ENCODE measurements around the gene RUVBL1. TPM values are rescaled to one million over a fixed set of nuclear protein-coding genes. Genes with fewer than 3 reads are reported as not detected.

RUVBL1 gene
- total and polyA plus RNA-seq, 10 of the 15 experiments (the other 5 are each of a cell fraction or from before 2014, with no cell fraction given) = 15.2 to 142 (median 84.2) TPM

- ATAC-seq (no peak), DNase-seq (ENCODE audit: low read depth, low spot score) (no peak), FAIRE-seq (no peak)
- SMC1A ChIA-PET (ENCODE audit: uncharacterized antibody, unreplicated experiment) = no interaction called here
- Histone ChIP-seq H3K4me1 (ENCODE audit: control insufficient read depth, insufficient read depth, low read length) (peaks cover 4% of the 10 kb centered on the region), H4K20me1 (ENCODE audit: control insufficient read depth, insufficient read depth) (no peaks in the 10 kb centered on the region), H3K79me2 (ENCODE audit: control insufficient read depth, insufficient read depth, low read length) (no peaks in the 10 kb centered on the region), H3K4me3 (no peak overlapping the region), H3K27ac (ENCODE audit: control insufficient read depth, insufficient read depth) (no peak overlapping the region), H3K36me3 (ENCODE audit: control insufficient read depth in 2 of 2, insufficient read depth in 2 of 2, low read length in 1 of 2) (peaks cover 3 to 11% of the 10 kb centered on the region in 2 experiments; a peak in 3 of 4 replicates), H2AFZ (ENCODE audit: control insufficient read depth, low read depth, low read length) (no peak overlapping the region), H3K9me3 (replicated peaks; ENCODE audit: control insufficient read depth, insufficient read depth, low read length) (no peaks in the 10 kb centered on the region), H3K4me2 (ENCODE audit: control insufficient read depth, insufficient read depth) (no peak overlapping the region), H3K27me3 (replicated peaks in 1 of 2; ENCODE audit: control insufficient read depth in 2 of 2, insufficient read depth in 2 of 2, low read length in 1 of 2) (no peaks in the 10 kb centered on the region), H3K9ac (ENCODE audit: control insufficient read depth, insufficient read depth, low read length) (no peak overlapping the region)
- no TSS peak for BruUV-seq (replicated peaks)
- TF ChIP-seq CBFB (IDR thresholded peaks at IDR 0.05; ENCODE audit: low read depth) = no peak
- no peak for TF ChIP-seq TARDBP (IDR thresholded peaks at IDR 0.05; ENCODE audit: borderline replicate concordance)
- no peak for TF ChIP-seq POU2F2 (IDR thresholded peaks at IDR 0.05; ENCODE audit: borderline replicate concordance, low read depth, low read length)
- no peak for TF ChIP-seq USF1 (IDR thresholded peaks at IDR 0.05; ENCODE audit: borderline replicate concordance, extremely low read length, insufficient read depth, low read depth, low read length)
- no peak for TF ChIP-seq E2F8 (IDR thresholded peaks at IDR 0.05; ENCODE audit: low read depth, partially characterized antibody)
- no peak for TF ChIP-seq HCFC1 (IDR thresholded peaks at IDR 0.05; ENCODE audit: low read length)
- TF ChIP-seq BACH1 (IDR thresholded peaks at IDR 0.05; ENCODE audit: borderline replicate concordance) = no peak
- TF ChIP-seq ASH2L (IDR thresholded peaks at IDR 0.05; ENCODE audit: borderline replicate concordance, low read depth) = no peak
- no peak for TF ChIP-seq ATF3 (IDR thresholded peaks at IDR 0.05; ENCODE audit: borderline replicate concordance, extremely low read depth, low read depth, low read length)
- no peak for TF ChIP-seq CEBPB (IDR thresholded peaks at IDR 0.05; ENCODE audit: borderline replicate concordance in 1 of 2, low read depth in 2 of 2, low read length in 2 of 2)
- no peak for TF ChIP-seq IRF4 (IDR thresholded peaks at IDR 0.05; ENCODE audit: low read depth, low read length)
- no peak for TF ChIP-seq BCLAF1 (IDR thresholded peaks at IDR 0.05)
- TF ChIP-seq MXI1 (IDR thresholded peaks at IDR 0.05; ENCODE audit: low read depth, low read length) = no peak
- TF ChIP-seq SUZ12 (IDR thresholded peaks at IDR 0.05; ENCODE audit: unreplicated experiment) = no peak
- no peak for TF ChIP-seq ZNF274 (IDR thresholded peaks at IDR 0.05; ENCODE audit: insufficient read depth, insufficient read length)
- POLR2A ChIA-PET = no interaction called here
- intact Hi-C loops (cut with micrococcal nuclease; ENCODE audit: unreplicated experiment) (no loop called here), in situ Hi-C loops (cut with MboI) (loop anchor here (25.0 kb wide), 1 partner anchor 534 kb away; no protein-coding TSS in a partner anchor)
- RAD21 ChIA-PET (ENCODE audit: unreplicated experiment) = no interaction called here
- 97% methylated on average over 5 of the region's 5 CpGs for whole genome bisulfite sequencing (ENCODE audit: insufficient coverage, insufficient replicate concordance, low lambda C conversion rate, missing lambda C conversion rate)
- CTCF ChIA-PET = no interaction called here
Measured at GRCh38 chr3:128078322-128078721, 45.3 kb downstream of the RUVBL1 start.
